Activated naive CD8-positive, alpha-beta T cell treated with anti-CD3 and anti-CD28 coated beads for 36 hours (primary cell): ENCODE data around the gene CLHC1. TPM values are rescaled to one million over a fixed set of nuclear protein-coding genes. Genes with fewer than 3 reads are reported as not detected.

Experiments
- DNase-seq: peaks from one replicate; pipeline ENCODE4 v3.0.0; 2021
- H3K27ac Mint-ChIP-seq: one replicate; pipeline ENCODE4 v1.8.0; 2022; ENCODE audit warnings: mild to moderate bottlenecking, moderate library complexity, mixed read lengths
- H3K27me3 Mint-ChIP-seq: one replicate; pipeline ENCODE4 v1.8.0; 2022; ENCODE audit warnings: mild to moderate bottlenecking, mixed read lengths
- H3K36me3 Mint-ChIP-seq: one replicate; pipeline ENCODE4 v1.8.0; 2021; ENCODE audit warnings: mild to moderate bottlenecking, mixed read lengths
- H3K4me1 Mint-ChIP-seq: one replicate; pipeline ENCODE4 v1.8.0; 2021; ENCODE audit warnings: mixed read lengths
- H3K4me3 Mint-ChIP-seq: one replicate; pipeline ENCODE4 v1.8.0; 2022; ENCODE audit warnings: mild to moderate bottlenecking, moderate library complexity, mixed read lengths
- H3K9me3 Mint-ChIP-seq: one replicate; pipeline ENCODE4 v1.8.0; 2022; ENCODE audit warnings: mixed read lengths
- total RNA-seq, 2 experiments: library from RNA; stranded (reverse); gene quantifications; one replicate each; pipeline ENCODE4 v1.2.3, GENCODE V29; 2021

Gene CLHC1
- total RNA-seq, 2 experiments from 2014 or later = 5.8 to 7.8 TPM

DNA sequence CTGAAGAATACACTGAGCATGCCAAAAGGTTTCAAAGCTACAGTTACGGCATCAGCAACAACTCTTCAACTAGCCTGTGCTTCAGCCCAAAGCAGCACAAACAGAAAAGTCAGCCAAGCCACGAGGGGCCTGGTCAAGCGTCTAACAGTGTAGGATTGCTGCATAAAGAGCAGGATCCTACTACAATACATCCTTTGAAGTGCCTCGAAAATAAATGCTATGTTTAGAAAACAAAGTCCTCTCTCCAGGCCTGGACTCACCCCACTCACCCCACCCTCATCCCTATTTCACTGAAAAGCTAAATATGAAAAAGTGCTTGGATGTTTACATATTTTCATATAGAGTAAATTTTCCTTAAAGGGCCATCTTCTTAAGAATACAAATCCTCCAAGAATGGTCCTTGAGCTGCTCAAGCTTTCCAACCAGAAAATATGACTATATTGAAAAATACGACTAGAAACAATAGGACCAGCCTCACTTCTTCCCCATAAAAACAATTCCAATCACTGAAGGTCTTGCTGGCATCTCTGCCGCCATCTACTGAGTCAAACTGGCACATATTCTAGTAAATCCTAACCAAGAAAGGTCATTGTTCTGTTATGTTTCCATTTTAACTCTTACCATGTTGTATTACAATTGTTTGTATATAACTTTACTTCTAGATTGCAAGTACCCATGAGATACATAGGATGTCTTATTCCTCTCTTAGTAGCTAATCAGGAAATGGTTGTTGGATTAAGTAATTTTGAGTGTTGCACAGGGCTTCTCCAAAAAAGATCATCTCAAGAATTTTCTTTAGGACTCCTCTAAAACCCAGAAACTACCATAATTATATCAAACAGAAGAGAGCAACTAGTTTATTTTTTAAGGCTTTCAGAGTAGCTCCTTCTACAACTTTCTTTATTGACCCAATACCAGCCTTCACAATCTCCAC lies 63.6 kb downstream of the CLHC1 start:
- no peak for DNase-seq
- H3K4me3 Mint-ChIP-seq = no peak overlapping the region
- peaks cover 6% of the 10 kb centered on the region for H3K4me1 Mint-ChIP-seq
- H3K9me3 Mint-ChIP-seq = no peaks in the 10 kb centered on the region
- no peaks in the 10 kb centered on the region for H3K36me3 Mint-ChIP-seq
- no peaks in the 10 kb centered on the region for H3K27me3 Mint-ChIP-seq
- H3K27ac Mint-ChIP-seq = no peak overlapping the region

DNA sequence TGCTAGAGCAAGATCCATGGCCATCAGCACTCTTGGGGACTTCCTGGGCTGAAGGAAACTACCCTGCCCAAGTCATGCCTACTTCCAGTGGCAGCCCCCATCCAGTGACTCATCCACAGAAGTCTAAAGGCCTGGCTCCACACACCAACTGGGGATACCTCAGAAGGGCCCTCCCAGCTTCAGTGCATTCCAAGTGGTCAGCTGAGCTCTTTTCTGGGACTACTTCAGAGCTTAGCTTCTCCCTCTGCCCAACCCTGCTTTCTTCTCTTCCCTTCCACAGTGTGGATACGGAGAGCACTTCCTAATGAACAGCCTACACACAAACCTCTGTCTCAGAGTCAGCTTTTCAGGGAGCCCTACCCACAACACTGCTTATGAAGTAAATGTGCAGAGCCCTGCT lies 66.5 kb downstream of the CLHC1 start:
- Mint-ChIP-seq H3K27ac (no peak overlapping the region), H3K36me3 (no peaks in the 10 kb centered on the region), H3K4me1 (peaks cover 6% of the 10 kb centered on the region), H3K9me3 (no peaks in the 10 kb centered on the region), H3K4me3 (no peak overlapping the region), H3K27me3 (no peaks in the 10 kb centered on the region)
- DNase-seq = no peak

- H3K4me3 Mint-ChIP-seq = no peak overlapping the region
- H3K4me1 Mint-ChIP-seq = peaks cover 6% of the 10 kb centered on the region
- no peaks in the 10 kb centered on the region for H3K36me3 Mint-ChIP-seq
- no peaks in the 10 kb centered on the region for H3K9me3 Mint-ChIP-seq
- no peak for DNase-seq
- no peaks in the 10 kb centered on the region for H3K27me3 Mint-ChIP-seq
- no peak overlapping the region for H3K27ac Mint-ChIP-seq
Measured at GRCh38 chr2:55164534-55165480, 67.3 kb downstream of the CLHC1 start.

- H3K9me3 Mint-ChIP-seq = no peaks in the 10 kb centered on the region
- no peak for DNase-seq
- no peaks in the 10 kb centered on the region for H3K27me3 Mint-ChIP-seq
- no peak overlapping the region for H3K27ac Mint-ChIP-seq
- no peak overlapping the region for H3K4me3 Mint-ChIP-seq
- H3K4me1 Mint-ChIP-seq = peaks cover 6% of the 10 kb centered on the region
- H3K36me3 Mint-ChIP-seq = no peaks in the 10 kb centered on the region
Measured at GRCh38 chr2:55163941-55164390, 68.1 kb downstream of the CLHC1 start.

GRCh38 chr2:55163274-55163721 lies 68.8 kb downstream of the CLHC1 start:
- no peak overlapping the region for H3K4me3 Mint-ChIP-seq
- H3K36me3 Mint-ChIP-seq = no peaks in the 10 kb centered on the region
- H3K27me3 Mint-ChIP-seq = no peaks in the 10 kb centered on the region
- no peaks in the 10 kb centered on the region for H3K9me3 Mint-ChIP-seq
- DNase-seq = no peak
- H3K27ac Mint-ChIP-seq = no peak overlapping the region
- peaks cover under 1% of the 10 kb centered on the region for H3K4me1 Mint-ChIP-seq

- no peaks in the 10 kb centered on the region for H3K27me3 Mint-ChIP-seq
- H3K4me1 Mint-ChIP-seq = peaks cover 3% of the 10 kb centered on the region
- no peak overlapping the region for H3K27ac Mint-ChIP-seq
- no peak overlapping the region for H3K4me3 Mint-ChIP-seq
- H3K36me3 Mint-ChIP-seq = no peaks in the 10 kb centered on the region
- no peaks in the 10 kb centered on the region for H3K9me3 Mint-ChIP-seq
- no peak for DNase-seq
Measured at GRCh38 chr2:55162284-55163006, 69.6 kb downstream of the CLHC1 start.

DNA sequence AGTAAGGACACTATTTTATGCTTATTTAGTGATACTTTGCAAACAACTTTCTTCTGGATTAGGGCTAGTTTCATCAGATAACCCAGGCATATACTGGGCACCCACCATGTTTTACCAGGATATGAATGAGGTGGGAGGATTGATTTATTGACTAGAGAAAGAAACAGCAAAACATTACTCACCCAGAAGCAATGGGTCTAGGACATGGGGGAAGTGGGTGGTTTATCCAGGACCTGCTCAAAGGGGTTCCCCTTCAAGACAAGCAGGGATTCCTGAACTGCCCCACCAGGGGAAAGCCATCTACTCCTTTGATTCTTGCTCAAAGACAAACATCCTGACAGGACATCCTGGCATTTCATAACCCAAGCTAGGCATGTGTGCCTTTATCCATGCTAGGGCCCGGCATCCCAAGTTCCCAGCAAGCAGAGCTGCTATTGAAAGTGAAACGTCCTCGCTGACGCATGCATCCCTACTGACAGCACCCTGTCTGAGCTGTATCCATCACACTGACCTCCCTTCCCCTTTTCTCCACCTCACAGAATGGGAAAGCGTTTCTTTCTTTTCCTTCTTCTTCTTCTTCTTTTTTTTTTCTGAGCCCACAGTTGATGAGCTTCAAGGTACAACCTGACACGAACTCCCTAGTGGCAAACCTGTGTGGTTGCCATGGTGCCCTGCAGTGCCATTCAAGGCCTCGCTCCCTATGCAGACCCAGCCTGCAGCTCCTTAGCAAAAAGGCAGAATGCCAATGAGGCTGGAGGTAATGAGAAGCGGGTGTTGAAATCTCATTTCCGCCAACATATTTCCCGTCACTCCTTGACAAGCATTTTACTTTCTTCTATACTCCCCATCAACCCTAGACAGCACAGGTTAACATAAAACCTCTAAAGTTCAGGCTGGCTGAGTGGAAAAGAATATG lies 70.5 kb downstream of the CLHC1 start:
- Mint-ChIP-seq H3K27ac (no peak overlapping the region), H3K27me3 (no peaks in the 10 kb centered on the region), H3K4me1 (peaks cover 5% of the 10 kb centered on the region), H3K4me3 (no peak overlapping the region), H3K9me3 (no peaks in the 10 kb centered on the region), H3K36me3 (no peaks in the 10 kb centered on the region)
- DNase-seq = no peak

DNA sequence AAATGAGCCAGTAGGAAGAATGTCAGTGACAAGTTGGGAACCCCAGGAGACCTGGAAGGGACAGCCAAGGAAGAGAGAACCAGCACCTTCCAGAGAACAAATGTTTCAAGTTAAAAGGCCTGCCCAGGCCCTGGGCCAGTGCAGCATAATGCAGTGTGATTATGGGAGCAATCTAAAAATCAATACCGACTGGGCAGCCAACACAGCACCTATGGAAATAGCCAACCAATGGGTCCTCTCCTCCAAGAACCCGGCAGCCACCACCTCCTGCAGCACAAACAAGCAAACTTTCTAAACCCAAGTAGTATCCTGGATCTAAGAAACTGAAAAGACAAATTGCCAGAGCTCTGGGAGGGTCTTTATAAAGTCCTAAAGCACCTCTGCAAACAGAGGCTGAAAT lies 71.7 kb downstream of the CLHC1 start:
- H3K36me3 Mint-ChIP-seq = no peaks in the 10 kb centered on the region
- H3K9me3 Mint-ChIP-seq = no peaks in the 10 kb centered on the region
- no peak overlapping the region for H3K27ac Mint-ChIP-seq
- DNase-seq = no peak
- no peaks in the 10 kb centered on the region for H3K27me3 Mint-ChIP-seq
- peaks cover 5% of the 10 kb centered on the region for H3K4me1 Mint-ChIP-seq
- no peak overlapping the region for H3K4me3 Mint-ChIP-seq

GRCh38 chr2:55159752-55160151 lies 72.3 kb downstream of the CLHC1 start:
- Mint-ChIP-seq H3K27me3 (no peaks in the 10 kb centered on the region), H3K27ac (no peak overlapping the region), H3K4me1 (peaks cover 5% of the 10 kb centered on the region), H3K36me3 (no peaks in the 10 kb centered on the region), H3K9me3 (no peaks in the 10 kb centered on the region), H3K4me3 (no peak overlapping the region)
- DNase-seq = no peak

- no peak for DNase-seq
- Mint-ChIP-seq H3K27me3 (no peaks in the 10 kb centered on the region), H3K4me3 (no peak overlapping the region), H3K4me1 (peaks cover 5% of the 10 kb centered on the region), H3K9me3 (no peaks in the 10 kb centered on the region), H3K36me3 (no peaks in the 10 kb centered on the region), H3K27ac (no peak overlapping the region)
Measured at GRCh38 chr2:55159037-55159651, 72.9 kb downstream of the CLHC1 start.

DNA sequence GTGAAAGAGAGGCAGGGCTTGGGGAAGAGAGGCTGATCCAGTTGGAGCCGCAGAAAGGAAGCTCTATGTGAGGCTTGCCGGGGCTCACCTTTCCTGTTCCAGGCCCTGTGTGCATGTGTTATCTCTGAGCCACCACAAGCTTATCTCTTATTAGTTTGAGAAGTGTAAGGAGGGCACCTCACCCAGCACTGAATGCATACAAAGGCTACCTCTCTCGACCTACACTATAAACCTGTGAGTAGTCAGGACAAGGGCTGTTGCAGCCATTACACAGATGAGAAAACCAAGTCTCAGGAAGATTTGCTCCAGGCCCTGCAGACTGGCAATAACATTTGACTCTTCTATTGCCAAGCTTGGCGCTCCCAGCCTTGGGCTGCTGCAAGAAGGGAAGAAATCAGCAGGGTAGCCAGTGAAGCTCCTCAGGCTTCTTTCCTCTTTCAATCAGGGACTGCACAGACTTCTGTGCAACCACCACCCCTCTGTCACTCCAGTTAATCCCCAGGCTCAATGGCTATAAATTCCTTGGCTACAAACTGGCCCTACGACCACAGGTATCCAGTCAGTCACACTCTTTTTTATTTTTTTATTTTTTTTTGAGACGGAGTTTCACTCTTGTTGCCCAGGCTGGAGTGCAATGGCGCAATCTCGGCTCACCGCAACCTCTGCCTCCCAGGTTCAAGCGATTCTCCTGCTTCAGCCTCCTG lies 73.8 kb downstream of the CLHC1 start:
- no peaks in the 10 kb centered on the region for H3K27me3 Mint-ChIP-seq

DNA sequence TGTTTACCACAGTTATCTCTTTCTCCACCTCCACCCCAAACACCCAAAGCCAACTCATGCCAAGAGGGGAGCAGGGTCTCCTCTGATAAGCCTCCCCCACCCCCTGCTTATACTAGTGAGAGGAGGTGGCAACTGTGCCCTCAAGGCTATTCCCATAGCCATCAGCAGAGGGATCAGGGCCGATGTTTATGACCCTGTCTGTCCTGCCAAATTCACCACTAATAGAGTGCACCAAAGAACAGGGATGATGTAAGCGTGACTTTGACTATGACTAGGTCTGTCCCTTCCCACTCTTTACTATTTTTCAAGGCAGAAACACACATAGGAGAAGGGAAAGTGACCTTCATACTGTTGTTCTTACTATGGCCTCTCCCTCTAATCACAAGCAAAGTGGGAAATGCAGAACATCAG lies 74.6 kb downstream of the CLHC1 start:
- Mint-ChIP-seq H3K27ac (no peak overlapping the region), H3K27me3 (no peaks in the 10 kb centered on the region), H3K4me3 (no peak overlapping the region), H3K9me3 (no peaks in the 10 kb centered on the region), H3K36me3 (no peaks in the 10 kb centered on the region), H3K4me1 (peaks cover 5% of the 10 kb centered on the region)
- DNase-seq = no peak

More for the DNA sequence above, 73.8 kb downstream of the CLHC1 start:
- Mint-ChIP-seq H3K9me3 (no peaks in the 10 kb centered on the region), H3K4me1 (peaks cover 5% of the 10 kb centered on the region), H3K27ac (no peak overlapping the region), H3K4me3 (no peak overlapping the region), H3K36me3 (no peaks in the 10 kb centered on the region)
- DNase-seq = no peak

GRCh38 chr2:55156984-55157383 lies 75.1 kb downstream of the CLHC1 start:
- Mint-ChIP-seq H3K4me3 (no peak overlapping the region), H3K27ac (no peak overlapping the region), H3K36me3 (no peaks in the 10 kb centered on the region), H3K9me3 (no peaks in the 10 kb centered on the region), H3K4me1 (peaks cover 5% of the 10 kb centered on the region), H3K27me3 (no peaks in the 10 kb centered on the region)
- no peak for DNase-seq
